ENCODE data around the gene FUT8.
"Not testable (repeated sequence)": the region's sequence is repeated elsewhere in the genome, so short reads cannot be mapped to it uniquely, and the experiment has no call there.

Gene FUT8

GRCh38 chr14:65415613-65416012 lies 3.1 kb downstream of the FUT8 start:
- no peak overlapping the region for H3K4me3 ChIP-seq (ENCODE audit: low read depth, low read length)

DNA sequence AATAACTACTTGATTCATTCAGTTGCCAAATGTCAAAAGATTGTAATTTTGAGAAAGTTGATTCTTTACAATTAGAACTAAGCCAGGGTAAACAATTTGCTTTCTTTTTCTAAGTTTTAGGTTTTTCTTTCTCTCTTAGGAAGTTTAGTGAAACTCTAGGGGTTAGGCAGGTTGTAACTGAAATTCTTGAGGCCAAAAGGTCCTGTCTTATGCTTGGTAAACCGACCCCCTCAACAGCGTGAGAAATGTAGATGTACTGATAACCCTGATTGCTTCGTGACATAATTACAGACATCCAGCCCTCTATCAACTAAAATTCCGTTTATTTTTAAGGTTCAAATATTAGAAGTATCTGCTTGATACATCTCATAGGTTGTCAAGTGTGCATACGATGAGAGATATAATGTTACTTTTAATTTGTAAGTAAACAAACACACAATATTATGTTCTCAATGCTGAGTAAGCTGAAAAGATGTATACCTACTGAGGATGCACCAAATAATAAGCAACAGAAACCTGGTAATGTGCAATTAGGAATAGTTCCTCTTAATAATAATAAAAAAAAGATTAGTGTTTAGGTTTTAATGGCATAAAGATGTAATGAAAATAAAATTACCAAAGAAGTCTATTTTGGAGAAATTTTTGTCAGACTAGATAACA lies 7.2 kb downstream of the FUT8 start:
- no peak overlapping the region for H3K4me3 ChIP-seq (ENCODE audit: low read depth, low read length)

- H3K4me3 ChIP-seq (ENCODE audit: low read depth, low read length), result no peak overlapping the region
Observed at GRCh38 chr14:65421201-65421981, 8.9 kb downstream of the FUT8 start.

DNA sequence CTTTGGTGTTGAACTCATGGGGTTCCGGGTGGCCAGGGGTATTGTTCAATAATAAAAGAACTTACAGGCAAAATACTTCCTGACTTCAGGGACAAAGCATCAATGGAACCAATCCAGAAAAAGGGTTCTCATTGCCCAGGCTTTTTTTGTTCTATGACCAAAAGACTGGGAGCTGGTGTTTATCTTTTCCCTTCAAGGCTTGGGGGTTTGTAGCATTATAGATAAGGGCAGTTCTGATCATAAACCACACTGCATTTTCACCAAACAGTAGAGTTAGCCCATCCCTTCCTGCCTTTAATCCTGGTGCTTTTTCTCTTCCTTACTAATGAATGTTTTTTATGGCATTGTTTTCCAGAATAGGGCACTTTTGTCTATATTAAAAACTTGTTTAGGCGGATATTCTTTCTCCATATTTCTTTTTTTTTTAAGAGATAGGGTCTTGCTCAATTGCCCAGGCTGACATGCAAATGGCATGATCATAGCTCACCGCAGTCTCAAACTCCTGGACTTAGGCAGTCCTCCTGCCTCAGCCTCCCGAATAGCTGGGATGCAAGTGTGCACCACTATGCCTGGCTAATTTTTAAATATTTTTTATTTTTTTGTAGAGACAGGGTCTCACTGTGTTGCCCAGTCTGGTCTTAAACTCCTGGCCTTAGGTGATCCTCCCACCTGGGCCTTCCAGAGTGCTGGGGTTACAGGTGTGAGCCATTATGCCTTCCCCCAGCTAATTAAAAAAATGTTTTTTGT lies 9.7 kb downstream of the FUT8 start:
- no peak overlapping the region for H3K4me3 ChIP-seq (ENCODE audit: low read depth, low read length)

DNA sequence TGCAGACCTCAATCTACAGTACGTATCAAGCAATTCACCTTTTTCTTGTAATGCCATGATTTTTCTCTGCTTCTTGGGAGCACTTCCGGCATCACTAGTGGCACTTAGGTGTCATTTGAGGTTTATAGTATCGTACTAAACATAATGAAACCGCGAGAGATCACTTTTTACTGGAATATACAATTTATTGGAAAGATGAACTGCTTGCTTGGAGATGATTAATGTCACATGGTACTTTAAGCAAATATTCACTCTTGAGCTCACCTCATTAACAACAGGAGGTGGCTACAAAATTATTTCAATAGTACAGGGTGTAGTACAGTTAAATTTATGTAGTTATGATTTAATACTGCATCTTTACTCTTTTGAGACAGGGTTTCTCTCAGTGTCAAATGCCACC lies 11.5 kb downstream of the FUT8 start:
- H3K4me3 ChIP-seq (ENCODE audit: low read depth, low read length), result no peak overlapping the region

DNA sequence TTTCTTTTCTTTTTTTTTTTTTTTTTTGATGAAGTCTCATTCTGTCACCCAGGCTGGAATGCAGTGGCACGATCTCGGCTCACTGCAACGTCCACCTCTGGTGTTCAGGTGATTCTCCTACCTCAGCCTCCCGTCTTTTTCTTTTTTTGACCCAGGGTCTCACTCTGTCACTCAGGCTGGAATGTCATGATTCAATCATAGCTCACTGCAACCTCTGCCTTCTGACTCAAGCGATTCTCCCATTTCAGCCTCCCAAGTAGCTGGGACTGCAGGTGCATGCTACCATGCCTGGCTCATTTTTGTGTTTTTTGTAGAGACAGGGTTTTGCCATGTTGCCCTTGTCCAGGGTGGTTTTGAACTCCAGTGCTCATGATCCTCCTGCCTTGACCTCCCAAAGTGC lies 12.0 kb downstream of the FUT8 start:
- H3K4me3 ChIP-seq (ENCODE audit: low read depth, low read length), result no peak overlapping the region

DNA sequence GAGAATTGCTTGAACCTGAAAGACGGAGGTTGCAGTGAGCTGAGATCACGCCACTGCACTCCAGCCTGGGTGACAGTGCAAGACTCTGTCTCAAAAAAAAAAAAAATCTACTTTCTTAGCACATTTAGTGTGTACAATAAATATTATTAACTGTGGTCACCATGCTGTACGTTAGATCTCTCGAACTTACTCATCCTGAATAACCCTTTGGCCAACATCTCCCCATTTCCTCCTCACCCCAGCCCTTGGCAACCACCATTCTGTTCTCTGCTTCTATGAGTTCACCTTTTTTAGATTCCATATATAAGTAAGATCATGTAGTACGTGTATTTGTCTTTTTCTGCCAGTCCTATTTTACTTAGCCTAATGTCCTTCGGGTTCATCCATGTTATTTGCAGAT lies 13.4 kb downstream of the FUT8 start:
- no peak overlapping the region for H3K4me3 ChIP-seq (ENCODE audit: low read depth, low read length)

GRCh38 chr14:65426902-65427301 lies 14.4 kb downstream of the FUT8 start:
- H3K4me3 ChIP-seq (ENCODE audit: low read depth, low read length), result not testable (repeated sequence)

DNA sequence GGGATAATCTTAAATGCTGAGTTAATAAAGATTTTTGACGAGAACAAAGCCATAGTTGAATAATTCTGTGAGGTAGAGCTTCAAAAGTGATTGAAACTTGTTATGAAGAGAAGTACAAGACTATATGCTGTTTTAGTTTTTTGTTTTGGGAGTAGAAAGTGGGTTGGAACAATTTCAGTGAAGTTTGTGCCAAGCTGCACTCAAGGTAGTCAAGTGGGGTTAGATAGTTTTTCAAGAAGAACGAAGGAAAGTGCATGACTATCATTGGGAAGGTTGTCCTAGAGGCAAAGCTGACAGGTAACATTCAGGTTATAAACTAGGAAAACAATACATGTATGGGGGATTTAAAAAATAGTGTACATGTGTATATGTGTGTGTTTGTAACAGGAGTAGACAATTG lies 16.2 kb downstream of the FUT8 start:
- H3K4me3 ChIP-seq (ENCODE audit: low read depth, low read length), result no peak overlapping the region

DNA sequence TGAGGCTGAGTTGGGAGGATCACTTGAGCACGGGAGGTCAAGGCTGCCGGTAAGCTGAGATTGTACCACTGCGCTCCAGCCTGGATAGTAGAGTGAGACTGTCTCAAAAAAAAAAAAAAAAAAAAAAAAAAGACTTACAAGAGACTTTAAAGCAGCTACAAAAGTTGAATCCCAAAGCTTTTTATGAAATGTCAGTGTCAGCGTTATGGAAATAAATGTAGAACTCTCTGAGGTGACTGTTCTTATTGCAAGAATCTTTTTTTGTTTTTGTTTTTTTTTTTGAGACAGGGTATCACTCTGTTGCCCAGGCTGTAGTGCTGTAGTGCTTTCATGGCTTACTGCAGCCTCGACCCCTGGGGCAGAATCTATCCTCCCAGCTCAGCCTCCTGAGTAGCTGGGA lies 17.2 kb downstream of the FUT8 start:
- no peak overlapping the region for H3K4me3 ChIP-seq (ENCODE audit: low read depth, low read length)

DNA sequence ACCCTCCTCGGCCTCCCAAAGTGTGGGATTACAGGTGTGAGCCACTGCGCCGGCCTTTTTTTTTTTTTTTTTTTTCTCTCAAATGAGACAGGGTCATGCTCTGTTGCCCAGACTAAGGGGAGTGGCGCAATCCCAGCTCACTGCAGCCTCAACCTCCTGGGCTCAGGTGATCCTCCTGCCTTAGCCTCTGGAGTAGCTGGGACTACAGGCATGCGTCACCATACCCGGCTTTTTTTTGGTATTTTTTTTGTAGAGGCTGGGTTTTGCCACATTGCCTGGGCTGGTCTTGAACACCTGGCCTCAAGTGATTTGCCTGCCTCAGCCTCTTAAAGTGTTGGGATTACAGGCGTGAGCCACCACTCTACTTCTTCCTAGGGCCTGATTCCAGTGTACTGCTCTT lies 18.7 kb downstream of the FUT8 start:
- no peak overlapping the region for H3K4me3 ChIP-seq (ENCODE audit: low read depth, low read length)

GRCh38 chr14:65431951-65432350 lies 19.4 kb downstream of the FUT8 start:
- H3K4me3 ChIP-seq (ENCODE audit: low read depth, low read length), result no peak overlapping the region

DNA sequence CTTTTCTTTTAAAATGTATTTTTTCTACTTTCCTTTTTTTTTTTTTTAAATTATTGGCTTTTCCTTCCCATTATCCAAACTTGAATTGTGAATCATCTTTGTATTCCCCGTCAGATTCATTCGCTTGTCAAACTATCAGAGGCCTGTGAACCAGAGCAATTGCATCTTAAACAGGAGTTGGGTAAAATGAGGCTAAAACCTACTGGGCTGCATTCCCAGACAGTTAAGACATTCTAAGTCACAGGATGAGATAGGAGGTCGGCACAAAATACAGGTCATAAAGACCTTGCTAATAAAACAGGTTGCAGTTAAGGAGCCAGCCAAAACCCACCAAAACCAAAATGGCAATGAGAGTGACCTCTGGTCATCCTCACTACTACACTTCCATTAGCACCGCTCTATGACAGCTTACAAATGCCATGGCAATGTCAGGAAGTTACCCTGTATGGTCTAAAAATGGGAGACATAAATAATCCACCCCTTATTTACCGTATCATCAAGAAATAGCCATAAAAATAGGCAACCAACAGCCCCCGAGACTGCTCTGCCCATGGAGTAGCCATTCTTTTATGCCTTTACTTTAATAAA lies 19.9 kb downstream of the FUT8 start:
- no peak overlapping the region for H3K4me3 ChIP-seq (ENCODE audit: low read depth, low read length)

DNA sequence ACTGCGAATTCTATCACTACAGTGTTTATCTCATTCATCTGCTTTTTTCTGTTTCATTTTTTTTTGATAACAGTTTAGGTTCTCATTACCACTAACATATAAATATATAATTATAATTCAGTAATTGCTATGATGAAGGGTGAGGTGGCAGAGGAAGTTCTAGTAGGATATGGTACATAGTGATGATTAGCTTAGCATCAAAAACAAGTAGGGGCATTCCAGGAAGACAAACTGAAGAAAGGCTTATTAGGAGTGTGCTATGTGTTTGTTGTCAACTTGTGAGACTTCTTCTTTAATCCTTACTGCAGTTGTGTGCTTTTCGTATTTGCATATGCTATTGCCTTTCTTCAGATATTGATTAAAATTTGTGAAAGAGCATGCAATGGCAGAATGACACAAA lies 20.6 kb downstream of the FUT8 start:
- H3K4me3 ChIP-seq (ENCODE audit: low read depth, low read length), result no peak overlapping the region

DNA sequence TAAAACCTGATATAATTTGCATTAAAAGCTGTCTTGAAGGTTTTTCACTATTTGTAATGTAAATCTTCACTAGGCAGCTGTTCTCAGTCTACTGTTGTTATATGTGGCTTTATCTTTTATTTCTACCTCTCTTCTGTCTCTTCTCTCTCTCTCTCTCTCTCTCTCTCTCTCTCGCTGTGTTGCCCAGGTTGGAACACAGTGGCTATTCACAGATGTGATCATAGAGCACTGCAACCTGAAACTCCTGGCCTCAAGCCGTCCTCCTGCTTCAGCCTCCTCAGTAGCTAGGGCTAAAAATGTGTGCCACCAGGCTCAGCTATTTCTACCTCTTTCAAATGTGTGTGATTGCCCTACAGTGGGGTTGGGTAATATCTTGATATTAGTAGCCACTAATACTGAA lies 21.1 kb downstream of the FUT8 start:
- no peak overlapping the region for H3K4me3 ChIP-seq (ENCODE audit: low read depth, low read length)

DNA sequence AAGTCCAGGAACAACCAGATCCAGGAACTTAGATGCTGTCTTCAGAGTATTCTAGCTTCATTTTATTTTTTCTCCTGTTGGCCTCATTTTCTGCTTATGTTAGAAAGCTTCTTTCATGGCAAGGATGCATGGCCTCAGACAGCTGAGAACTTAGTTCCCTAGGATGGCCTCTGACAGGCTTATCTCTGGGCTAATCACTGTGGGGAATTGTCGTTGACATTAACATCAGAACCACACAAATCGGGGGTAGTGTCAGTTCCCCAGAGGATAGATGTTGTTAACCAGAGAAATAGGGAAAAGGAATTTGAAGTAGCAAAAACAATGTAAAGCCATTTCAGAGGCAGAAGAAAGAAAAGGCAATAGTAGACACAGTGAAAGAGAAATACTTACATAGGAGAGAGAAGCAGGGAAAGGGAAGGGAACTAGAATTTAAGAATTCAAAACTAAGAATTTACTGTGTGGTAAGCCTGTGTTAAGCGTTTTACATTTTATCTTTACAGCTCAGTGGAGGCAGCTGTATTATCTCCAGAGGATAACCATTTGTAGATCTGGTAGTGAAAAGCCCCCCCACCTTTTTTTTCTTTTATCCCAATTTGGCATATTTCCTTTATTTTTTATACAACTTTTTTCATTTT lies 21.8 kb downstream of the FUT8 start:
- H3K4me3 ChIP-seq (ENCODE audit: low read depth, low read length), result no peak overlapping the region

GRCh38 chr14:65438266-65438933 lies 25.9 kb downstream of the FUT8 start:
- H3K4me3 ChIP-seq (ENCODE audit: low read depth, low read length), result no peak overlapping the region

GRCh38 chr14:65439117-65439516 lies 26.6 kb downstream of the FUT8 start:
- H3K4me3 ChIP-seq (ENCODE audit: low read depth, low read length), result no peak overlapping the region

DNA sequence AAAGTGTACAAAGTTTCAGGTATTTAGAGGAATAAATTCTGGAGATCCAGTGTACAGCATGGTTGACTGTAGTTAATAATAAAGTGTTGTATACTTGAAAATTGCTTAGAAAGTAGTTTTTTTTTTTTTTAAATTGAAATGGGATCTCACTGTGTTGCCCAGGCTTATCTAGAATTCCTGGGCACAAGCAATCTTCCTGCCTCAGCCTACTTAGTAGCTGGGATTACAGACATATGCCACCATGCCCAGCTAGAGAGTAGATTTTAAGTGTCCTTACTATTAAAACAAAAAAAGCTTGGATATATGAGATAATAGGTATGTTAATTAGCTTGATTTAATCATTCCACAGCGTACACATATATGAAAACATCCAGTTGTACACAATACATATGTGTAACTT lies 27.7 kb downstream of the FUT8 start:
- H3K4me3 ChIP-seq (ENCODE audit: low read depth, low read length), result no peak overlapping the region

DNA sequence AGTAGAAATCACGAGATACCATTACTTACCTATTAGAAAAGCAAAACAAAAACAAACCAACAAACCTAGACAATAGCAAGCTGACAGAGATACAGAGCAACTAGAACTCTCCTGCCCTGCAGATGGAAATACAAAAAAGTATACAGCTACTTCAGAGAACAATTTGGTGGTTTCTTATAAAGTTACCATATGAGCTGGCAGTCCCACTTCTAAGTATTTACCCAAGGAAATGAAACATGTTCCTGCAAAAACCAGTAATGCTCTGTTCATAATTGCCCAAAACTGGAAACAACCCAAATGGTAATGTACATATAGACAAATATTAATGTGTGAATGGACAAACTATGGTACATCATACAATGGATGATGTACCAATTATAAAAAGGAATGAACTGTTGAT lies 31.7 kb downstream of the FUT8 start:
- H3K4me3 ChIP-seq (ENCODE audit: low read depth, low read length), result no peak overlapping the region

DNA sequence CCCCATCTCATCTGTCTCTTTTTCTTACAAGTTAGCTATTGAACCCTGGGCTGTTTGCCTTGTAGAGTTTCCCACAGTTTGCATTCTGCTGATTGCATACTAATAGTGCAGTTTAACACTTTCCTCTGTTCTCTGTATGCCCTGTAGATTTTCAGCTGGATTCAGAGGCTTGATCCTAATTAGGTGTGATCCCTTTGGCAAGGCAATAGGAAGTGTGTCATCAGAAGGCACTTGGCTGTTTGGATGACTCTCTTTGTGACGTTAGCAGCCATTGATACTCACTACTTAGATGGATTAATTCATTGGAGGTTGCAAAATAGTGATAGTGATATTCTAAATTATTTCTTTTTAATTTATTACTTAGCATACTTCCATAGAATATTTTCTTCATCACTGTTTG lies 33.6 kb downstream of the FUT8 start:
- H3K4me3 ChIP-seq (ENCODE audit: low read depth, low read length), result no peak overlapping the region
